WI38 (cell line): ENCODE data around the gene ADH5.

Experiments
- H3K4me3 ChIP-seq: 2 replicates; pipeline ENCODE4 v1.5.1; 2011; ENCODE audit warnings: low read depth, mild to moderate bottlenecking, control low read depth, low read length
- CTCF ChIP-seq: IDR thresholded peaks from 2 replicates; pipeline ENCODE4 v1.5.1; 2012; ENCODE audit warnings: low read depth, mild to moderate bottlenecking, control low read depth, low read length

Gene ADH5

GRCh38 chr4:99079625-99080295 is 8.8 kb downstream of the ADH5 start:
- no peak overlapping the region for H3K4me3 ChIP-seq
- TF ChIP-seq CTCF, result no peak

GRCh38 chr4:99078931-99079624 is 9.5 kb downstream of the ADH5 start:
- H3K4me3 ChIP-seq, result no peak overlapping the region
- no peak for TF ChIP-seq CTCF

GRCh38 chr4:99078336-99078735 is 10.3 kb downstream of the ADH5 start:
- TF ChIP-seq CTCF, result no peak
- H3K4me3 ChIP-seq, result no peak overlapping the region

- H3K4me3 ChIP-seq, result no peak overlapping the region
- TF ChIP-seq CTCF, result no peak
These were observed 11.4 kb downstream of the ADH5 start for GRCh38 chr4:99077177-99077576.

- H3K4me3 ChIP-seq, result no peak overlapping the region
- TF ChIP-seq CTCF, result no peak
These were observed 12.2 kb downstream of the ADH5 start for GRCh38 chr4:99076292-99076976.

GRCh38 chr4:99074816-99075215 is 13.8 kb downstream of the ADH5 start:
- TF ChIP-seq CTCF, result no peak
- H3K4me3 ChIP-seq, result no peak overlapping the region

- no peak for TF ChIP-seq CTCF
- no peak overlapping the region for H3K4me3 ChIP-seq
These were observed 17.4 kb downstream of the ADH5 start for GRCh38 chr4:99071159-99071558.
